Colonic mucosa (tissue), 4 donors: ENCODE measurements around the gene KIAA0513. TPM values are rescaled to one million over a fixed set of nuclear protein-coding genes. Genes with fewer than 3 reads are reported as not detected.

ENCODE experiments used
- DNase-seq: peaks from one replicate; pipeline ENCODE4 v3.0.0-alpha.2; 2020
- H3K27ac ChIP-seq: fragments of 200-600 bp; one replicate; pipeline ENCODE4 v1.8.0; 2021
- H3K27me3 ChIP-seq: fragments of 200-600 bp; one replicate; pipeline ENCODE4 v1.8.0; 2021
- H3K36me3 ChIP-seq: fragments of 200-600 bp; one replicate; pipeline ENCODE4 v1.8.0; 2021
- H3K4me1 ChIP-seq: fragments of 200-600 bp; one replicate; pipeline ENCODE4 v1.8.0; 2021; ENCODE audit warnings: mild to moderate bottlenecking
- H3K4me3 ChIP-seq: fragments of 200-600 bp; one replicate; pipeline ENCODE4 v1.8.0; 2021
- H3K9ac ChIP-seq, 2 donors: one replicate each; pipeline ENCODE4 v1.7.0; 2013; ENCODE audit warnings: control low read depth in 2 of 2, low read depth in 2 of 2, low read length in 2 of 2
- H3K9me3 ChIP-seq: fragments of 200-600 bp; one replicate; pipeline ENCODE4 v1.8.0; 2021
- CTCF ChIP-seq: fragments of 200-600 bp; IDR thresholded peaks from one replicate; pipeline ENCODE4 v1.8.0; 2022; ENCODE audit warnings: antibody characterized with exemption, mild to moderate bottlenecking
- intact Hi-C: fragments of 100-400 bp; cut with DNase I; formaldehyde crosslinking; loops from one replicate; pipeline ENCODE4 v1.14.1; 2022
- total RNA-seq, 2 donors: library from RNA; stranded (reverse); fragmentation: NEBNext Ultra II Directional in 1 of 2; extraction: Animal tissue kit (Norgen Biotek cat#: 25700) in 1 of 2; gene quantifications; one replicate each; pipeline ENCODE4 v1.2.1, GENCODE V29; 2021
- donor health status: healthy.
- donor health status: DM: no; HTN: no; CAD: no.
- donor health status: DM: no; HTN: no; CAD: no.

KIAA0513 gene
- total RNA-seq, 2 donors from 2014 or later: 17.7 to 22.8 TPM

GRCh38 chr16:85010931-85011845 lies 16.4 kb upstream of the KIAA0513 start, which contains the start of gene ZDHHC7:
Gene ZDHHC7, minus strand, starts transcription at chr16:85011535. Its CDS starts 20,917 bp downstream, at chr16:84990618.
- Histone ChIP-seq H3K9ac (peak within 1 kb of the TSS; percentile 86 to 94), H3K36me3 (no peaks in the 10 kb centered on the region), H3K9me3 (no peaks in the 10 kb centered on the region), H3K27me3 (no peaks in the 10 kb centered on the region), H3K4me1 (peaks cover 7% of the 10 kb centered on the region), H3K4me3 (peak within 1 kb of the TSS; percentile 78), H3K27ac (peak within 1 kb of the TSS; percentile 86)
- no peak for TF ChIP-seq CTCF
- intact Hi-C loops: no loop called here
- DNase-seq: peak; percentile 90

DNA sequence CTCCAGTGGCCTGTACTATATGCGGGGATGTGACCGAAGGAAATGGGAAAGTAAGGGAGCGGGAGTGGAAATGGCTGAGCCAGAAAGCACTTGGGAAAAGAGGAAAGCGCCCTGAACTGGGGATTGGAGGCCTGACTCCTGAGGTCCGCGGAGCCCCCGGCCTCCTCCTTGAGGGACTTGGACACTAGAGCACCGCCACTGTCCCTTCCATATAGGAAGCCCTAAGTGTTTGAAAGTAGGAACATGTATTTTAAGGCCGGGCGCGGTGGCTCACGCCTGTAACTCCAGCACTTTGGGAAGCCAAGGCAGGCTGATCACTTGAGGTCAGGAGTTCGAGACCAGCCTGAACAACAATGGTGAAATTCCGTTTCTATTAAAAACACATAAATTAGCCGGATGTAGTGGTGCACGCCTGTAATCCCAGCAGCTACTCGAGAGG lies 15.7 kb upstream of the KIAA0513 start:
- TF ChIP-seq CTCF: no peak
- Histone ChIP-seq H3K27me3 (no peaks in the 10 kb centered on the region), H3K9ac (peak overlapping the region; percentile 86 to 93), H3K9me3 (no peaks in the 10 kb centered on the region), H3K4me1 (peaks cover 7% of the 10 kb centered on the region), H3K36me3 (no peaks in the 10 kb centered on the region), H3K4me3 (peak overlapping the region; percentile 78), H3K27ac (peak overlapping the region; percentile 86)
- intact Hi-C loops: no loop called here
- DNase-seq: no peak

DNA sequence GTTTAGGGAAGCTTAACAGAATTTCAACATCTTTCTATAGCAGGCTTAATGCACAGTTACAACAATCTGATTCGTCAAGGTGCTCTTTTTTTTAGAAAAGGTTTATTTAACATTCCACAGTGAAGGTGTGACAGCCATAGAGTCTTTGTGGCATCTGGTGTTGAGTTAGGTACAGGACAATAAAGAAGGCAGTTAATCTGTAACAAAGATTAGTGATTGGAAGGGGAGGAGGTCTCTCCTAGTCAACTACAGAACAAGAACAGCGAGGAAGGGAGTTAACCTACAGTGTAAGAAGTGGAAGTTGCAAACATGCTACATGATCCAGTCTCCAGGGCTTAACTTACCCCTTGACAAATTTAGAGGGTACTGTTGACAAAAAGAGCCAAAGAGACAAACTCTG lies 13.3 kb upstream of the KIAA0513 start:
- intact Hi-C loops: no loop called here
- no peaks in the 10 kb centered on the region for H3K27me3 ChIP-seq
- H3K9ac ChIP-seq: peak overlapping the region in 1 of 2 donors; percentile 14
- H3K4me3 ChIP-seq: no peak overlapping the region
- H3K27ac ChIP-seq: peak overlapping the region; percentile 43
- TF ChIP-seq CTCF: no peak
- DNase-seq: no peak
- no peaks in the 10 kb centered on the region for H3K36me3 ChIP-seq
- peaks cover 7% of the 10 kb centered on the region for H3K4me1 ChIP-seq
- no peaks in the 10 kb centered on the region for H3K9me3 ChIP-seq

DNA sequence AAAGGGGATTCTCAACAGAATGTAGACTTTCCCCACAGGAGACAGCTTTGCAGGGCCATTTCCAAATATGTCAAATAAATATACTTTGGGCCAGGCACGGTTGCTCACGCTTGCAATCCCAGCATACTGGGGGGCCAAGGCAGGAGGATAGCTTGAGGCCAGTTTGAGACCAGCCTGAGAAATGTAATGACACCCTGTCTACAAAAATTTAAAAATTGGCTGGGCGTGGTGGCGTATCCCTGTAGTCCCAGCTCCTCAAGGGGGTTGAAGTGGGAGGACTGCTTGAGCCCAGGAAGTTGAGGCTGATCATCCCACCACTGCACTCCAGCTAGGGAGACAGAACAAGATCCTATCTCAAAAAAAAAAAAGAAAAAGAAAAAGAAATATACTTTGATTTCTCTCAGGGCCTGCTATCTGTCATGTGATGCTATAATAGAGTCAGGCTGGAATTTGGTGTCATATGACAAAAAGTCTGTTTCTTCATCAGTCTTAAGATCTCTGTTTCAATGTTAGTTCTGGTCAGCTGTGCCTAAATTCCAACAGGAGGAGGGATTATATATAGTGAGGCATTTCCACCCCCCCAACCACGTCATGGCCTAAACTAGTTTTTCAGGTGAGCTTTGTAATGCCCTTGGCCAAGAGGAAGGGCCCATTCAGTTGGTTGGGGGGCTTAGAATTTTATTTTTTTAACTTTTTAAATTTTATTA lies 12.0 kb upstream of the KIAA0513 start:
- H3K36me3 ChIP-seq: no peaks in the 10 kb centered on the region
- intact Hi-C loops: no loop called here
- no peak overlapping the region for H3K27ac ChIP-seq
- no peak for TF ChIP-seq CTCF
- no peaks in the 10 kb centered on the region for H3K27me3 ChIP-seq
- no peaks in the 10 kb centered on the region for H3K9me3 ChIP-seq
- DNase-seq: no peak
- H3K4me3 ChIP-seq: no peak overlapping the region
- peaks cover 3% of the 10 kb centered on the region for H3K4me1 ChIP-seq
- no peak overlapping the region for H3K9ac ChIP-seq

- Histone ChIP-seq H3K9ac (no peak overlapping the region), H3K27ac (no peak overlapping the region), H3K9me3 (no peaks in the 10 kb centered on the region), H3K27me3 (no peaks in the 10 kb centered on the region), H3K4me3 (no peak overlapping the region), H3K4me1 (no peaks in the 10 kb centered on the region), H3K36me3 (no peaks in the 10 kb centered on the region)
- no peak for TF ChIP-seq CTCF
- intact Hi-C loops: no loop called here
- no peak for DNase-seq
Observed at GRCh38 chr16:85017151-85017550, 10.4 kb upstream of the KIAA0513 start.
